OCI-M1 (cell line): ENCODE results near the gene RECQL.
"Not testable (repeated sequence)": the region's sequence is repeated elsewhere in the genome, so short reads cannot be mapped to it uniquely, and the experiment has no call there.

Experiments used
- DNase-seq: peaks from one replicate; lab custom pipeline; 2025; lab: John Stamatoyannopoulos, UW

RECQL gene

DNA sequence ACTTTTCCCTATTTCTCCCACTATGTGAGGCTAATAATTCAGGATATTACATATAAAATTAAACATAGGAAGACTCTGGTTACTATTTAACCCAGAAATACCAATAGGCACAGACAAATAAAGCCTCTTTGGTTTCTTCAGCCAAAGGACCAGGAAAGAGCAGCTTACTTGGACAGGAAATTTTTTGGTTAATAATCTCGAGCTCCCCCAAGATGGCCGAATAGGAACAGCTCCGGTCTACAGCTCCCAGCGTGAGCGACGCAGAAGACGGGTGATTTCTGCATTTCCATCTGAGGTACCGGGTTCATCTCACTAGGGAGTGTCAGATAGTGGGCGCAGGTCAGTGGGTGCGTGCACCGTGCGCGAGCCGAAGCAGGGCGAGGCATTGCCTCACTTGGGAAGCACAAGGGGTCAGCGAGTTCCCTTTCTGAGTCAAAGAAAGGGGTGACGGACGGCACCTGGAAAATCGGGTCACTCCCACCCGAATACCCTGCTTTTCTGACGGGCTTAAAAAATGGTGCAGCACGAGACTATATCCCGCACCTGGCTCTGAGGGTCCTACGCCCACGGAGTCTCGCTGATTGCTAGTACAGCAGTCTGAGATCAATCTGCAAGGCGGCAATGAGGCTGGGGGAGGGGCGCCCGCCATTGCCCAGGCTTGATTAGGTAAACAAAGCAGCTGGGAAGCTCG, 82.3 kb downstream of the RECQL start:
- not testable (repeated sequence) for DNase-seq
